Astrocyte (in vitro differentiated cells and primary cell): ENCODE results near the gene MVD. TPM values are rescaled to one million over a fixed set of nuclear protein-coding genes. Genes with fewer than 3 reads are reported as not detected.

ENCODE experiments used
- DNase-seq: peaks from one replicate; pipeline ENCODE4 v3.0.0-alpha.2; 2010; ENCODE audit warnings: low read depth
- FAIRE-seq: peaks from 2 replicates; lab custom pipeline; 2011; peaks lifted over from hg19 to GRCh38; lab: Jason Lieb, UNC
- H2AFZ ChIP-seq: 2 replicates; pipeline ENCODE4 v1.6.0; 2012; ENCODE audit warnings: low read depth, low read length, inconsistent platforms
- H3K27ac ChIP-seq: 2 replicates; pipeline ENCODE4 v1.5.1; 2011; ENCODE audit warnings: low read depth, low read length, inconsistent platforms
- H3K27me3 ChIP-seq: 2 replicates; pipeline ENCODE4 v1.6.0; 2011; ENCODE audit warnings: low read length, inconsistent platforms; ENCODE audit not compliant: insufficient read depth
- H3K36me3 ChIP-seq: 2 replicates; pipeline ENCODE4 v1.5.1; 2011; ENCODE audit warnings: low read length, inconsistent platforms; ENCODE audit not compliant: insufficient read depth
- H3K4me1 ChIP-seq: 2 replicates; pipeline ENCODE4 v1.5.1; 2011; ENCODE audit warnings: low read length, inconsistent platforms; ENCODE audit not compliant: insufficient read depth
- H3K4me2 ChIP-seq: 2 replicates; pipeline ENCODE4 v1.6.0; 2012; ENCODE audit warnings: low read length, inconsistent platforms
- H3K4me3 ChIP-seq: 2 replicates; pipeline ENCODE4 v1.5.1; 2011; ENCODE audit warnings: low read depth, mild to moderate bottlenecking, low read length, inconsistent platforms; ENCODE audit not compliant: insufficient read depth
- H3K79me2 ChIP-seq: 2 replicates; pipeline ENCODE4 v1.6.0; 2012; ENCODE audit warnings: mild to moderate bottlenecking, low read length, inconsistent platforms; ENCODE audit not compliant: insufficient read depth
- H3K9ac ChIP-seq: 2 replicates; pipeline ENCODE4 v1.6.0; 2012; ENCODE audit warnings: mild to moderate bottlenecking, low read length, inconsistent platforms
- H3K9me3 ChIP-seq: 2 replicates; pipeline ENCODE4 v1.5.1; 2012; ENCODE audit warnings: low read depth, mild to moderate bottlenecking, low read length, inconsistent platforms; ENCODE audit not compliant: insufficient read depth
- H4K20me1 ChIP-seq: 2 replicates; pipeline ENCODE4 v1.6.0; 2012; ENCODE audit warnings: low read length, inconsistent platforms; ENCODE audit not compliant: insufficient read depth
- H3K27ac Mint-ChIP-seq: one replicate; pipeline ENCODE4 v1.8.0; 2021; ENCODE audit warnings: mild to moderate bottlenecking, mixed read lengths; ENCODE audit not compliant: unreplicated experiment
- H3K27me3 Mint-ChIP-seq: one replicate; pipeline ENCODE4 v1.8.0; 2021; ENCODE audit warnings: low read depth, mixed read lengths; ENCODE audit not compliant: unreplicated experiment
- H3K36me3 Mint-ChIP-seq: one replicate; pipeline ENCODE4 v1.8.0; 2021; ENCODE audit warnings: low read depth, mixed read lengths; ENCODE audit not compliant: unreplicated experiment
- H3K4me1 Mint-ChIP-seq: one replicate; pipeline ENCODE4 v1.8.0; 2021; ENCODE audit warnings: low read depth, mixed read lengths; ENCODE audit not compliant: unreplicated experiment
- H3K4me3 Mint-ChIP-seq: one replicate; pipeline ENCODE4 v1.8.0; 2021; ENCODE audit warnings: mild to moderate bottlenecking, moderate library complexity, mixed read lengths; ENCODE audit not compliant: unreplicated experiment
- H3K9me3 Mint-ChIP-seq: one replicate; pipeline ENCODE4 v1.8.0; 2021; ENCODE audit warnings: mild to moderate bottlenecking, mixed read lengths; ENCODE audit not compliant: unreplicated experiment
- CTCF ChIP-seq: IDR thresholded peaks from 2 replicates; pipeline ENCODE4 v1.5.1; 2011; ENCODE audit warnings: low read depth, mild to moderate bottlenecking, inconsistent platforms, low read length, moderate library complexity; ENCODE audit not compliant: insufficient read depth
- EZH2 ChIP-seq: IDR thresholded peaks from 2 replicates; pipeline ENCODE4 v1.6.1; 2012; ENCODE audit warnings: mild to moderate bottlenecking, low read length, inconsistent platforms; ENCODE audit not compliant: insufficient read depth
- total RNA-seq: library from RNA; stranded (reverse); gene quantifications from 2 replicates; pipeline ENCODE4 v1.2.1, GENCODE V29; 2021

Gene MVD
- total RNA-seq, 1 donor from 2014 or later: 63.9 TPM

- H3K9ac ChIP-seq: no peak overlapping the region
- no peaks in the 10 kb centered on the region for H3K9me3 ChIP-seq
- no peaks in the 10 kb centered on the region for H3K4me1 Mint-ChIP-seq
- H3K27ac Mint-ChIP-seq: no peak overlapping the region
- TF ChIP-seq EZH2 (no peak), CTCF (no peak)
- H3K27ac ChIP-seq: no peak overlapping the region
- no peaks in the 10 kb centered on the region for H3K9me3 Mint-ChIP-seq
- H3K4me3 ChIP-seq: no peak overlapping the region
- no peak overlapping the region for H2AFZ ChIP-seq
- peaks cover 8% of the 10 kb centered on the region for H3K36me3 Mint-ChIP-seq
- DNase-seq (peak; percentile 50), FAIRE-seq (no peak)
- H3K79me2 ChIP-seq: peaks cover 43% of the 10 kb centered on the region
- no peaks in the 10 kb centered on the region for H3K27me3 ChIP-seq
- H4K20me1 ChIP-seq: peaks cover 58% of the 10 kb centered on the region
- no peak overlapping the region for H3K4me2 ChIP-seq
- no peaks in the 10 kb centered on the region for H3K27me3 Mint-ChIP-seq
- H3K36me3 ChIP-seq: peaks cover 3% of the 10 kb centered on the region
- H3K4me1 ChIP-seq: no peaks in the 10 kb centered on the region
- H3K4me3 Mint-ChIP-seq: no peak overlapping the region
Observed at GRCh38 chr16:88619859-88620815, 42.8 kb downstream of the MVD start.

- Histone ChIP-seq H3K27me3 (no peaks in the 10 kb centered on the region), H3K79me2 (peaks cover 44% of the 10 kb centered on the region), H4K20me1 (peaks cover 68% of the 10 kb centered on the region), H3K27ac (no peak overlapping the region), H3K4me1 (no peaks in the 10 kb centered on the region), H3K4me3 (no peak overlapping the region), H3K9ac (no peak overlapping the region), H2AFZ (no peak overlapping the region), H3K4me2 (no peak overlapping the region), H3K36me3 (peaks cover 3% of the 10 kb centered on the region), H3K9me3 (no peaks in the 10 kb centered on the region)
- H3K27ac Mint-ChIP-seq: no peak overlapping the region
- H3K4me1 Mint-ChIP-seq: no peaks in the 10 kb centered on the region
- H3K4me3 Mint-ChIP-seq: no peak overlapping the region
- H3K27me3 Mint-ChIP-seq: no peaks in the 10 kb centered on the region
- DNase-seq (no peak), FAIRE-seq (no peak)
- no peak for TF ChIP-seq EZH2
- no peak for TF ChIP-seq CTCF
- H3K9me3 Mint-ChIP-seq: no peaks in the 10 kb centered on the region
- peaks cover 10% of the 10 kb centered on the region for H3K36me3 Mint-ChIP-seq
Observed at GRCh38 chr16:88618956-88619667, 43.8 kb downstream of the MVD start.
